AG09309 (cell line): ENCODE results near the gene NT5C2.

Experiments
- DNase-seq: peaks from one replicate; pipeline ENCODE4 v3.0.0-alpha.2; 2010; ENCODE audit warnings: low read depth
- H3K4me3 ChIP-seq: 2 replicates; pipeline ENCODE4 v1.5.1; 2011; ENCODE audit warnings: mild to moderate bottlenecking, low read depth, low read length, moderate library complexity; ENCODE audit not compliant: control insufficient read depth
- CTCF ChIP-seq: IDR thresholded peaks from 2 replicates; pipeline ENCODE4 v1.5.1; 2011; ENCODE audit warnings: mild to moderate bottlenecking, low read depth, low read length, inconsistent platforms; ENCODE audit not compliant: insufficient read depth, control insufficient read depth; ENCODE audit errors: missing control alignments

Gene NT5C2

GRCh38 chr10:103110407-103110806 lies 82.7 kb downstream of the NT5C2 start:
- H3K4me3 ChIP-seq: no peak overlapping the region
- TF ChIP-seq CTCF: no peak
- DNase-seq: no peak

DNA sequence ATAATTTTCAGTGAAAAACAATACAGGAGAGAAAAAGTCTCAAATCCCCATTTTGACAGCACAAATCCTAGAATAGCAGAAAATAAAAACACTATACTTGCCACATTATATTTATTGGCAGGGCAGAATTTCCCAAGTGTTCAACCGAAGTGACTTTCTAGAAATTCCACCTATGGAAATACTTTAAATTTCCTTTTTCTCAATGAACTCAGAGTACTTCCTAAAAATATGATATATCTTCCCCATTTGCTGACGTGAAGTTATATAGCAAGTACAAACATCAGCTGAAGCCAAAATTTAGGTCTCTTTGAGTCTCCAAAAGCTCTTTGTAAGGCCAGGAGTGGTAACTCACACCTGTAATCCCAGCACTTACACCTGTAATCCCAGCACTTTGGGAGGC lies 83.3 kb downstream of the NT5C2 start:
- no peak for DNase-seq
- TF ChIP-seq CTCF: no peak

GRCh38 chr10:103106539-103106938 lies 86.5 kb downstream of the NT5C2 start:
- no peak for DNase-seq
- H3K4me3 ChIP-seq: no peak overlapping the region
- TF ChIP-seq CTCF: no peak

More for the DNA sequence above, 83.3 kb downstream of the NT5C2 start:
- no peak overlapping the region for H3K4me3 ChIP-seq

GRCh38 chr10:103105462-103105861 lies 87.6 kb downstream of the NT5C2 start:
- no peak for TF ChIP-seq CTCF

GRCh38 chr10:103104721-103105120 lies 88.4 kb downstream of the NT5C2 start:
- no peak for DNase-seq
- TF ChIP-seq CTCF: no peak

More at GRCh38 chr10:103105462-103105861, 87.6 kb downstream of the NT5C2 start:
- DNase-seq: no peak
- no peak overlapping the region for H3K4me3 ChIP-seq

GRCh38 chr10:103103989-103104388 lies 89.1 kb downstream of the NT5C2 start:
- no peak for DNase-seq
- TF ChIP-seq CTCF: no peak
- H3K4me3 ChIP-seq: no peak overlapping the region

More at GRCh38 chr10:103104721-103105120, 88.4 kb downstream of the NT5C2 start:
- H3K4me3 ChIP-seq: no peak overlapping the region

GRCh38 chr10:103102195-103102594 lies 90.9 kb downstream of the NT5C2 start:
- TF ChIP-seq CTCF: no peak
- no peak overlapping the region for H3K4me3 ChIP-seq
- DNase-seq: no peak
